ENCODE measurements around the gene UGT3A1.

Gene UGT3A1

GRCh38 chr5:35904443-35905132, 86.6 kb downstream of the UGT3A1 start:
- DNase-seq (ENCODE audit: low spot score): no peak

DNA sequence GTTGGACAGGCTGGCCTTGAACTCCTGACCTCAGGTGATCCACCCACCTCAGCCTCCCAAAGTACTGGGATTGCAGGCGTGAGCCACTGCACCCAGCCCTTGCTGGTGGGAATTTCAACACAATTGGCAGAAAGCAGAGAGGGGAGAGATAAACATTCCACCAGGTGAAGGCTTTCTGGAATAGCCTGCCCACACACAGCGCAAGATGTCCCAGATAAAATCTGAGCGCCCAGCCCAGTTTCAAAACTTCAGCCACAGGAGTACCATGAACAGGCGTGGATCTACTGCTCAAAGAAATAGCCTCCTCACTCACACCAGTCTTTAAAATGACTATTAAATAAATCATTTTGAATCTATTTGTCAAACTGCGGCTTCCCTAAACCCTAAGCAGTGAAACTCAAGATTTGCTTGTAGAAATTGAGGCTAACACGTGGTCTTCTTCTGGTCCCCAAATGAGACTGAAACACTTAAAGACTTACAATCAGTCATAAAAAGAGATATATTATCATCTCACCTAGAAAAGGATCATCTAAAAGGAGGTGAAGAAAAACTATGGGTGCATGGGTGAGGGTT, 87.5 kb downstream of the UGT3A1 start:
- no peak for DNase-seq (ENCODE audit: low spot score)

DNA sequence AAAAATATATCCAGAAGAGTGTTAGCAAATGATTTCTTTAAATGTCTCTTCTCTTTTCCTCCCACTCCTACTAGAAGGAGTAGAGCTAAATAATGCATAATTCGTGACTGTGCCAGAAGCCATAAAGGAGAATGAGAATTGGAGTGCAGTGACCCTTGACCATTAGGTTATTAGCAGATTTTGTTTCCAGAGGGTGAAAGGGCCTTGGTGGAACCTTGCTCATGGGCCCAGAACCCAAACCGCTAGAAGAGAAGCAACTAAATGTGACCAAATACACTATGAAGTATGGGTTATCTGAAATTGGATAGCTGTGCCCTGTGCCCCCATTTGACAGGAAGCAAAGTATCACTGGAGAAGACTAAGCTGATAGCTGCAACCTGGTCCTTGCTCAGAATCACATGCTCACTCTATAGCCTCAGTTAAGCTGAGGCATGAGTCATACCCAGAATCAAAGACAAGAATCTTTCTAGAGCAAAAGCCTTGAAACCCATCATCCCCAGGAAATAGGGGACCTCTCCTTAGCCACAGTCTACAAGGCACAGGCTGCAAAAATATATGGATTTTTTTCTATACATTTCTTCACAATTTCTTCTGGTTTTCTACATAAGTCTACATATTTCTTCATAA, 89.0 kb downstream of the UGT3A1 start:
- DNase-seq (ENCODE audit: low spot score): no peak
